ENCODE data around the gene WDR33. TPM values are rescaled to one million over a fixed set of nuclear protein-coding genes. Genes with fewer than 3 reads are reported as not detected.

WDR33 gene
- total RNA-seq, 1 donor from 2014 or later, result 23.5 TPM

DNA sequence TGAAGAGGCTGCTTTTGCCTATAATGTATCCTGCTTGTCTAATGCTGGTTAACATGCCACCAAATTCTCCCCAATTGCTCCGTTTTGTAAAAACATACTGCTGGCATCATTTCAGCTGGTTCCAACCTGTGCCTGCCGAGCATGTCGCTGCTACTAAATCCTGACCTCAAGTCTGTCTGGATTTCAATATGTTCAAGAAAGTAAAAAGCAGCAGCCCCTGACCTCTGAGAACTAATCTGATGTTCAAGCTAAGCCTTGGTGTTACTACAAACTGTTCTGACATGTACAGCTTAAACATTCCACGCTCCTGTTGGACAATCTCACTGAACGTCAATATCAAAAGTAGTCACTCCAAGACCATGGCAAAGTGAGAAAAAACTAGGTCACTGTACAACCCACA, 63.4 kb downstream of the WDR33 start:
- no peak for DNase-seq (ENCODE audit: low read depth)
- TF ChIP-seq, protein P1, sequence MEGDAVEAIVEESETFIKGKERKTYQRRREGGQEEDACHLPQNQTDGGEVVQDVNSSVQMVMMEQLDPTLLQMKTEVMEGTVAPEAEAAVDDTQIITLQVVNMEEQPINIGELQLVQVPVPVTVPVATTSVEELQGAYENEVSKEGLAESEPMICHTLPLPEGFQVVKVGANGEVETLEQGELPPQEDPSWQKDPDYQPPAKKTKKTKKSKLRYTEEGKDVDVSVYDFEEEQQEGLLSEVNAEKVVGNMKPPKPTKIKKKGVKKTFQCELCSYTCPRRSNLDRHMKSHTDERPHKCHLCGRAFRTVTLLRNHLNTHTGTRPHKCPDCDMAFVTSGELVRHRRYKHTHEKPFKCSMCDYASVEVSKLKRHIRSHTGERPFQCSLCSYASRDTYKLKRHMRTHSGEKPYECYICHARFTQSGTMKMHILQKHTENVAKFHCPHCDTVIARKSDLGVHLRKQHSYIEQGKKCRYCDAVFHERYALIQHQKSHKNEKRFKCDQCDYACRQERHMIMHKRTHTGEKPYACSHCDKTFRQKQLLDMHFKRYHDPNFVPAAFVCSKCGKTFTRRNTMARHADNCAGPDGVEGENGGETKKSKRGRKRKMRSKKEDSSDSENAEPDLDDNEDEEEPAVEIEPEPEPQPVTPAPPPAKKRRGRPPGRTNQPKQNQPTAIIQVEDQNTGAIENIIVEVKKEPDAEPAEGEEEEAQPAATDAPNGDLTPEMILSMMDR (IDR thresholded peaks at IDR 0.05; ENCODE audit: insufficient read depth, low read length, poor library complexity, severe bottlenecking), result no peak
- H3K36me3 ChIP-seq (ENCODE audit: control insufficient read depth, insufficient read depth, low read length), result no peaks in the 10 kb centered on the region
- H3K27me3 ChIP-seq (ENCODE audit: control insufficient read depth, insufficient read depth, low read length), result no peaks in the 10 kb centered on the region
- H3K4me3 ChIP-seq (ENCODE audit: low read depth, low read length), result no peak overlapping the region

DNA sequence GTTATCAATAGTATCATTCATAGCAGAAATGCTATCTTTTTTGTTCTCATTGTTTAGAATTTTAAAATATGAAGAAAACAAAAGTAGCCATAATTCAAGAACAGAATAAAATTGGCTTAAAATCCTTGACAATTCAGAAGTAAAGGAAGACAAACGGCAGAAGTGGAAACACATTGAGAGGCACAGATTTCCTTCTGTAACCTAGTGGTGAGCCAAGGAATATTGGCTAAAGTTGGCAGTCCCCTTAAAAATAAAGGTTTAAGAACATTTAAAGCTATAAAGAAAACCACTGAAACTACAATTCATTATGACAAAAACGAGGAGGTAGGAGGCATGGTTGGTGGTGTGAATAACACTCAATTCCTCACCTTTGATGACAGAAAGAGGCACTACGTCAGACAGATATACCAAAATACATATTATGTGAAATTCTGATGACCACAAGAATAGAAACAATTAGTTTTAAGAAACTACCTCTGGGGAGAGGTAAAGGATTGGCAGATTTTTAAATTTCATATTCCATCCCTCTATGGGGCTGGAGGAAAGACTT, 67.4 kb downstream of the WDR33 start:
- Histone ChIP-seq H3K27me3 (ENCODE audit: control insufficient read depth, insufficient read depth, low read length) (no peaks in the 10 kb centered on the region), H3K36me3 (ENCODE audit: control insufficient read depth, insufficient read depth, low read length) (no peaks in the 10 kb centered on the region), H3K4me3 (ENCODE audit: low read depth, low read length) (no peak overlapping the region)
- TF ChIP-seq, protein P1 (IDR thresholded peaks at IDR 0.05; ENCODE audit: insufficient read depth, low read length, poor library complexity, severe bottlenecking), result no peak
- no peak for DNase-seq (ENCODE audit: low read depth)

DNA sequence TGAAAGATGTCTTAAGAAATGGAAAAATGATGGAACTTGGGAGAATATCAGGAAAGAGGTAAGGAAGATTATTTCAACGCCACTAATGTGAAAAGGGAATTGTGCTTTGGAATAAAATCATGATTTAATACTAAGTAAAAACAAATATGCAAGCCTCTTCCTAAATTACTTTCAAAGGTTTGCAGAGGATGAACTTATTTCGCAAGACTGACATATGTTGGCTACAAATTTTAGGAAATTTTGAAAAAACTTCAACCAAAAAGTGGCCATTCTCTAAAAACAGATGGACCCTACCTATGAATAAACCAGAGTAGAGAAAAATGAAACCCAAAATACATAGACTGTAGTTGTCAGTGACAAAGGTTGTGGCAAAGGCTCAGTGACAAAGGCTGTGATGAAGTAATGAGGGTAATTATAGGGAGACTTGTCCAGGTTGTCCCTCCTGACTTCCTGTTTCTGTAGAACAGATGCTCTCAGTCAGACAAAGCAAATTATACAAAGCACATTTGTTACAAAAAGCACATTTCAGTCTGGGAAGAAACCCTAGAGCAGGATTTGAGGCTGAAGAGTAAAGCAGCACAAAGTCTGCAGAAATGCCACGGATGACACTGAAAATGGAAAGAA, 70.2 kb downstream of the WDR33 start:
- TF ChIP-seq, protein P1 (IDR thresholded peaks at IDR 0.05; ENCODE audit: insufficient read depth, low read length, poor library complexity, severe bottlenecking), result no peak
- no peaks in the 10 kb centered on the region for H3K36me3 ChIP-seq (ENCODE audit: control insufficient read depth, insufficient read depth, low read length)
- H3K27me3 ChIP-seq (ENCODE audit: control insufficient read depth, insufficient read depth, low read length), result no peaks in the 10 kb centered on the region
- H3K4me3 ChIP-seq (ENCODE audit: low read depth, low read length), result no peak overlapping the region
- no peak for DNase-seq (ENCODE audit: low read depth)

GRCh38 chr2:127739800-127740199, 71.2 kb downstream of the WDR33 start:
- TF ChIP-seq, protein P1 (IDR thresholded peaks at IDR 0.05; ENCODE audit: insufficient read depth, low read length, poor library complexity, severe bottlenecking), result no peak
- Histone ChIP-seq H3K36me3 (ENCODE audit: control insufficient read depth, insufficient read depth, low read length) (no peaks in the 10 kb centered on the region), H3K4me3 (ENCODE audit: low read depth, low read length) (no peak overlapping the region), H3K27me3 (ENCODE audit: control insufficient read depth, insufficient read depth, low read length) (no peaks in the 10 kb centered on the region)
- DNase-seq (ENCODE audit: low read depth), result no peak

GRCh38 chr2:127737892-127738291, 73.1 kb downstream of the WDR33 start:
- DNase-seq (ENCODE audit: low read depth), result no peak
- Histone ChIP-seq H3K36me3 (ENCODE audit: control insufficient read depth, insufficient read depth, low read length) (no peaks in the 10 kb centered on the region), H3K27me3 (ENCODE audit: control insufficient read depth, insufficient read depth, low read length) (no peaks in the 10 kb centered on the region), H3K4me3 (ENCODE audit: low read depth, low read length) (no peak overlapping the region)
- TF ChIP-seq, protein P1 (IDR thresholded peaks at IDR 0.05; ENCODE audit: insufficient read depth, low read length, poor library complexity, severe bottlenecking), result no peak
